Measurements from ENCODE around the gene GSTO1. TPM values are rescaled to one million over a fixed set of nuclear protein-coding genes. Genes with fewer than 3 reads are reported as not detected.

Gene GSTO1
- total and polyA plus RNA-seq, 2 of the 13 experiments (the other 11 are each of a cell fraction or from before 2014, with no cell fraction given) = 228 to 300 TPM

- ATAC-seq = no peak
- Histone ChIP-seq H3K79me2 (ENCODE audit: insufficient read depth, low read length) (no peaks in the 10 kb centered on the region), H3K9ac (ENCODE audit: insufficient read depth, low read depth, low read length) (no peak overlapping the region), H4K20me1 (ENCODE audit: insufficient read depth, low read length) (no peaks in the 10 kb centered on the region), H3K4me1 (ENCODE audit: insufficient read depth, low read length) (no peaks in the 10 kb centered on the region), H3K9me3 (ENCODE audit: low read length) (no peaks in the 10 kb centered on the region), H2AFZ (ENCODE audit: low read length) (no peak overlapping the region), H3K4me3 (replicated peaks in 1 of 3; ENCODE audit: insufficient read depth in 1 of 3, low read depth in 2 of 3, low read length in 3 of 3) (no peak overlapping the region), H3K27ac (ENCODE audit: extremely low read length, insufficient read depth, low read length) (no peak overlapping the region), H3K27me3 (ENCODE audit: control insufficient read depth in 1 of 2, insufficient read depth in 2 of 2, low read length in 2 of 2) (no peaks in the 10 kb centered on the region), H3K4me2 (ENCODE audit: low read depth, low read length) (no peak overlapping the region), H3K36me3 (replicated peaks in 1 of 2; ENCODE audit: control insufficient read depth in 1 of 2, insufficient read depth in 2 of 2, low read length in 2 of 2) (no peaks in the 10 kb centered on the region)
- ChIA-PET CTCF (ENCODE audit: low intra/inter-chr PET ratio, low total read pairs) (interaction anchor here (2.3 kb wide), 1 partner anchor 163 kb away, joined by 13 read pairs; no protein-coding TSS in a partner anchor), POLR2A (no interaction called here)
- TF ChIP-seq ZNF546 (CRISPR knock-in tag; conservative IDR thresholded peaks at IDR 0.05) = no peak
- no peak for TF ChIP-seq KLF11 (CRISPR knock-in tag; IDR thresholded peaks at IDR 0.05)
- TF ChIP-seq, protein P1, sequence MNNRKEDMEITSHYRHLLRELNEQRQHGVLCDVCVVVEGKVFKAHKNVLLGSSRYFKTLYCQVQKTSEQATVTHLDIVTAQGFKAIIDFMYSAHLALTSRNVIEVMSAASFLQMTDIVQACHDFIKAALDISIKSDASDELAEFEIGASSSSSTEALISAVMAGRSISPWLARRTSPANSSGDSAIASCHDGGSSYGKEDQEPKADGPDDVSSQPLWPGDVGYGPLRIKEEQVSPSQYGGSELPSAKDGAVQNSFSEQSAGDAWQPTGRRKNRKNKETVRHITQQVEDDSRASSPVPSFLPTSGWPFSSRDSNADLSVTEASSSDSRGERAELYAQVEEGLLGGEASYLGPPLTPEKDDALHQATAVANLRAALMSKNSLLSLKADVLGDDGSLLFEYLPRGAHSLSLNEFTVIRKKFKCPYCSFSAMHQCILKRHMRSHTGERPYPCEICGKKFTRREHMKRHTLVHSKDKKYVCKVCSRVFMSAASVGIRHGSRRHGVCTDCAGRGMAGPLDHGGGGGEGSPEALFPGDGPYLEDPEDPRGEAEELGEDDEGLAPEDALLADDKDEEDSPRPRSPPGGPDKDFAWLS (CRISPR knock-in tag; IDR thresholded peaks at IDR 0.05; ENCODE audit: borderline replicate concordance) = no peak
- TF ChIP-seq, protein P2, sequence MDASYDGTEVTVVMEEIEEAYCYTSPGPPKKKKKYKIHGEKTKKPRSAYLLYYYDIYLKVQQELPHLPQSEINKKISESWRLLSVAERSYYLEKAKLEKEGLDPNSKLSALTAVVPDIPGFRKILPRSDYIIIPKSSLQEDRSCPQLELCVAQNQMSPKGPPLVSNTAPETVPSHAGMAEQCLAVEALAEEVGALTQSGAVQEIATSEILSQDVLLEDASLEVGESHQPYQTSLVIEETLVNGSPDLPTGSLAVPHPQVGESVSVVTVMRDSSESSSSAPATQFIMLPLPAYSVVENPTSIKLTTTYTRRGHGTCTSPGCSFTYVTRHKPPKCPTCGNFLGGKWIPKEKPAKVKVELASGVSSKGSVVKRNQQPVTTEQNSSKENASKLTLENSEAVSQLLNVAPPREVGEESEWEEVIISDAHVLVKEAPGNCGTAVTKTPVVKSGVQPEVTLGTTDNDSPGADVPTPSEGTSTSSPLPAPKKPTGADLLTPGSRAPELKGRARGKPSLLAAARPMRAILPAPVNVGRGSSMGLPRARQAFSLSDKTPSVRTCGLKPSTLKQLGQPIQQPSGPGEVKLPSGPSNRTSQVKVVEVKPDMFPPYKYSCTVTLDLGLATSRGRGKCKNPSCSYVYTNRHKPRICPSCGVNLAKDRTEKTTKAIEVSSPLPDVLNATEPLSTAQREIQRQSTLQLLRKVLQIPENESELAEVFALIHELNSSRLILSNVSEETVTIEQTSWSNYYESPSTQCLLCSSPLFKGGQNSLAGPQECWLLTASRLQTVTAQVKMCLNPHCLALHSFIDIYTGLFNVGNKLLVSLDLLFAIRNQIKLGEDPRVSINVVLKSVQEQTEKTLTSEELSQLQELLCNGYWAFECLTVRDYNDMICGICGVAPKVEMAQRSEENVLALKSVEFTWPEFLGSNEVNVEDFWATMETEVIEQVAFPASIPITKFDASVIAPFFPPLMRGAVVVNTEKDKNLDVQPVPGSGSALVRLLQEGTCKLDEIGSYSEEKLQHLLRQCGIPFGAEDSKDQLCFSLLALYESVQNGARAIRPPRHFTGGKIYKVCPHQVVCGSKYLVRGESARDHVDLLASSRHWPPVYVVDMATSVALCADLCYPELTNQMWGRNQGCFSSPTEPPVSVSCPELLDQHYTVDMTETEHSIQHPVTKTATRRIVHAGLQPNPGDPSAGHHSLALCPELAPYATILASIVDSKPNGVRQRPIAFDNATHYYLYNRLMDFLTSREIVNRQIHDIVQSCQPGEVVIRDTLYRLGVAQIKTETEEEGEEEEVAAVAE (CRISPR knock-in tag; IDR thresholded peaks at IDR 0.05; ENCODE audit: borderline replicate concordance) = no peak
- TF ChIP-seq GZF1 (CRISPR knock-in tag; IDR thresholded peaks at IDR 0.05) = no peak
- no peak for TF ChIP-seq ZSCAN29 (CRISPR knock-in tag; conservative IDR thresholded peaks at IDR 0.05)
- TF ChIP-seq NFIC (IDR thresholded peaks at IDR 0.05; ENCODE audit: low read length) = no peak
- no peak for TF ChIP-seq ZSCAN22 (CRISPR knock-in tag; IDR thresholded peaks at IDR 0.05)
- no peak for TF ChIP-seq MED13 (CRISPR knock-in tag; IDR thresholded peaks at IDR 0.05)
- TF ChIP-seq NFYC (CRISPR knock-in tag; IDR thresholded peaks at IDR 0.05) = no peak
- TF ChIP-seq ARNTL (CRISPR knock-in tag; IDR thresholded peaks at IDR 0.05) = no peak
- TF ChIP-seq SRY (CRISPR knock-in tag; IDR thresholded peaks at IDR 0.05) = no peak
- TF ChIP-seq MXI1 (IDR thresholded peaks at IDR 0.05; ENCODE audit: borderline replicate concordance, low read depth, low read length) = no peak
- TF ChIP-seq ZNF530 (CRISPR knock-in tag; IDR thresholded peaks at IDR 0.05; ENCODE audit: low read depth) = no peak
- no peak for TF ChIP-seq PAWR (CRISPR knock-in tag; IDR thresholded peaks at IDR 0.05; ENCODE audit: borderline replicate concordance)
- TF ChIP-seq CEBPG (CRISPR knock-in tag; IDR thresholded peaks at IDR 0.05) = no peak
- FAIRE-seq = no peak
- WGBS (ENCODE audit: low lambda C conversion rate) = 26% methylated on average over 3 of the region's 3 CpGs
- no TSS peak for BruUV-seq (replicated peaks)
- intact Hi-C loops (cut with micrococcal nuclease; ENCODE audit: unreplicated experiment) = loop anchor here (1.0 to 5.0 kb wide), 3 partner anchors 86 to 320 kb away; partner anchors contain the start of gene SFR1
- in situ Hi-C loops (cut with HindIII; ENCODE audit: extremely low pct_ligation_motif_present, low pct_unique_long_range_greater_than_20kb) = loop anchor here (5.0 kb wide), 1 partner anchor 161 kb away; no protein-coding TSS in a partner anchor
- no peak for DNase-seq (ENCODE audit: low spot score)
These were observed 46.0 kb upstream of the GSTO1 start for GRCh38 chr10:104208730-104209129.

All from HepG2 (cell line).